COLO829 (cell line): ENCODE data around the gene DGKH.
"Not testable (repeated sequence)": the region's sequence is repeated elsewhere in the genome, so short reads cannot be mapped to it uniquely, and the experiment has no call there.

Source experiments
- DNase-seq: peaks from one replicate; pipeline ENCODE4 v3.0.0; 2012; ENCODE audit warnings: low spot score

DGKH gene

GRCh38 chr13:42075517-42075916 is 27.1 kb downstream of the DGKH start:
- DNase-seq = no peak

GRCh38 chr13:42076309-42076713 is 27.9 kb downstream of the DGKH start:
- DNase-seq = peak; percentile 6

GRCh38 chr13:42078128-42078808 is 29.8 kb downstream of the DGKH start:
- no peak for DNase-seq

GRCh38 chr13:42083138-42083770 is 34.8 kb downstream of the DGKH start:
- no peak for DNase-seq

- no peak for DNase-seq
These were observed 36.3 kb downstream of the DGKH start for GRCh38 chr13:42084722-42085121.

- no peak for DNase-seq
These were observed 38.1 kb downstream of the DGKH start for GRCh38 chr13:42086582-42086981.

GRCh38 chr13:42094516-42095040 is 46.1 kb downstream of the DGKH start:
- no peak for DNase-seq

- not testable (repeated sequence) for DNase-seq
These were observed 47.8 kb downstream of the DGKH start for GRCh38 chr13:42096222-42096621.

GRCh38 chr13:42099962-42100675 is 51.7 kb downstream of the DGKH start:
- no peak for DNase-seq

GRCh38 chr13:42100960-42101359 is 52.5 kb downstream of the DGKH start:
- no peak for DNase-seq

GRCh38 chr13:42101821-42102585 is 53.6 kb downstream of the DGKH start:
- DNase-seq = no peak

GRCh38 chr13:42102961-42103865 is 54.8 kb downstream of the DGKH start:
- no peak for DNase-seq

GRCh38 chr13:42106998-42107397 is 58.5 kb downstream of the DGKH start:
- DNase-seq = no peak

- DNase-seq = no peak
These were observed 59.0 kb downstream of the DGKH start for GRCh38 chr13:42107421-42107820.

GRCh38 chr13:42108217-42108616 is 59.8 kb downstream of the DGKH start:
- no peak for DNase-seq

GRCh38 chr13:42109957-42110356 is 61.5 kb downstream of the DGKH start:
- no peak for DNase-seq

GRCh38 chr13:42110410-42111155 is 62.1 kb downstream of the DGKH start:
- DNase-seq = peak; percentile 75

GRCh38 chr13:42112864-42113263 is 64.4 kb downstream of the DGKH start:
- DNase-seq = no peak

GRCh38 chr13:42113478-42113877 is 65.0 kb downstream of the DGKH start:
- DNase-seq = no peak

- no peak for DNase-seq
These were observed 65.8 kb downstream of the DGKH start for GRCh38 chr13:42114278-42114677.
